ENCODE measurements around the gene PDCD10.

DNA sequence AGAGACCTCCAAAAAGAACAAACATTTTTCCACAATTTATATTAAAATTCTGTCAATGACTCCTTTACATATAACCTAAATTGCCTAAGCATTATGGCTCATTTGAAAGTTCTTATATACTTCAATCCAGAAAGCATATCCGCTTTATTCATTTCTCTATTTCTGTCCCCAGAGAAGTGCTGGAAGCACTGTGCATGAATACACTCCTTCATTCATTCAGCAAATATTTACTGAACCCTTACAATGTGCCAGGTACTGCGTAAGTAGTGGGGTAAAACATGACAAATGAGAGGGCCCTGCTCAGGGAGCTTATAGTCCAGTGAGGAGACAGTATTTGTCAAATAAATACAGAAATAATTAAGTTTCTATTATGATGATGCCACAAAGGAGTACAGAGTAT lies 3.3 kb downstream of the PDCD10 start:
- no peak for TF ChIP-seq CTCF (IDR thresholded peaks at IDR 0.05; ENCODE audit: insufficient read depth, low read length)
- no peak for TF ChIP-seq POLR2AphosphoS5 (IDR thresholded peaks at IDR 0.05; ENCODE audit: low read depth)

All from HL-60 (cell line).